IMR-90 (cell line): Measurements from ENCODE around the gene PSMG4. TPM values are rescaled to one million over a fixed set of nuclear protein-coding genes. Genes with fewer than 3 reads are reported as not detected.

ENCODE experiments used
- ATAC-seq: fragments of 200-7000 bp; cut with Tn5 transposase; 2 replicates; pipeline ENCODE4 v1.9.1; 2020; ENCODE audit warnings: low read depth, mild to moderate bottlenecking, moderate library complexity
- BruUV-seq: library from RNA; stranded (reverse); fragments of 400-500 nt; replicated peaks from 2 replicates; lab custom pipeline; 2021; lab: Mats Ljungman, UMichigan
- CTCF ChIA-PET: fragments of 300-600 bp; formaldehyde crosslinking; extraction: SDS; loops from one replicate; lab custom pipeline; 2021; ENCODE audit warnings: antibody characterized with exemption; lab: Yijun Ruan, JAX
- POLR2A ChIA-PET: fragments of 300-600 bp; sonication (Branson Sonifier 250); formaldehyde crosslinking; loops from one replicate; lab custom pipeline; 2022; ENCODE audit warnings: antibody characterized with exemption; ENCODE audit not compliant: unreplicated experiment; lab: Charles Lee
- DNase-seq: peaks from one replicate; pipeline ENCODE4 v3.0.0; 2013
- H2AFZ ChIP-seq: replicated peaks from 2 replicates; pipeline ENCODE3; 2013; ENCODE audit warnings: low read length, mild to moderate bottlenecking; ENCODE audit not compliant: poor library complexity
- H2AK5ac ChIP-seq: 2 replicates; pipeline ENCODE4 v1.6.1; 2013; ENCODE audit warnings: low read depth, low read length, inconsistent platforms
- H2AK9ac ChIP-seq: replicated peaks from 2 replicates; pipeline ENCODE3; 2013; ENCODE audit warnings: mild to moderate bottlenecking, low read depth, low read length, moderate library complexity; ENCODE audit not compliant: poor library complexity
- H2BK120ac ChIP-seq: 2 replicates; pipeline ENCODE4 v1.6.1; 2013; ENCODE audit warnings: low read depth, low read length, inconsistent platforms
- H2BK15ac ChIP-seq: 3 replicates; pipeline ENCODE4 v1.6.1; 2013; ENCODE audit warnings: low read depth, low read length, inconsistent platforms
- H2BK20ac ChIP-seq: 2 replicates; pipeline ENCODE4 v1.6.1; 2013; ENCODE audit warnings: low read depth, mild to moderate bottlenecking, inconsistent platforms, low read length, moderate library complexity
- H2BK5ac ChIP-seq: 2 replicates; pipeline ENCODE4 v1.6.1; 2013; ENCODE audit warnings: mild to moderate bottlenecking, low read depth, low read length, inconsistent platforms; ENCODE audit not compliant: poor library complexity, severe bottlenecking
- H3K14ac ChIP-seq: replicated peaks from 2 replicates; pipeline ENCODE4 v1.6.1; 2013; ENCODE audit warnings: low read depth, low read length, inconsistent platforms
- H3K18ac ChIP-seq: 2 replicates; pipeline ENCODE4 v1.6.1; 2013; ENCODE audit warnings: low read depth, low read length, control low read depth
- H3K23ac ChIP-seq: 2 replicates; pipeline ENCODE4 v1.6.1; 2013; ENCODE audit warnings: low read depth, low read length, inconsistent platforms
- H3K27ac ChIP-seq: 2 replicates; pipeline ENCODE4 v1.5.1; 2013; ENCODE audit warnings: mild to moderate bottlenecking, control low read depth, low read length; ENCODE audit not compliant: insufficient read depth
- H3K27me3 ChIP-seq: 2 replicates; pipeline ENCODE4 v1.6.1; 2013; ENCODE audit warnings: low read length; ENCODE audit not compliant: control insufficient read depth, insufficient read depth
- H3K36me3 ChIP-seq: 2 replicates; pipeline ENCODE4 v1.6.1; 2013; ENCODE audit warnings: low read length, mixed read lengths; ENCODE audit not compliant: control insufficient read depth, insufficient read depth
- H3K4ac ChIP-seq: 2 replicates; pipeline ENCODE4 v1.6.1; 2013; ENCODE audit warnings: low read depth, low read length, inconsistent platforms
- H3K4me1 ChIP-seq: 2 replicates; pipeline ENCODE4 v1.6.1; 2013; ENCODE audit warnings: low read length, mixed read lengths; ENCODE audit not compliant: control insufficient read depth, insufficient read depth
- H3K4me2 ChIP-seq: 2 replicates; pipeline ENCODE4 v1.6.1; 2013; ENCODE audit warnings: low read depth, mild to moderate bottlenecking, control low read depth, low read length, moderate library complexity
- H3K4me3 ChIP-seq: 2 replicates; pipeline ENCODE4 v1.5.1; 2013; ENCODE audit warnings: low read depth, mild to moderate bottlenecking, control low read depth, low read length, moderate library complexity; ENCODE audit not compliant: insufficient read depth
- H3K56ac ChIP-seq: 2 replicates; pipeline ENCODE4 v1.6.1; 2013; ENCODE audit warnings: low read length, inconsistent platforms; ENCODE audit not compliant: insufficient read depth; ENCODE audit errors: extremely low read depth
- H3K79me1 ChIP-seq, 2 experiments: 2 replicates each; pipeline ENCODE4 v1.6.1; 2013; ENCODE audit warnings: low read length in 2 of 2, inconsistent platforms in 1 of 2, low read depth in 1 of 2
- H3K9ac ChIP-seq: 2 replicates; pipeline ENCODE4 v1.6.1; 2013; ENCODE audit warnings: low read depth, low read length, control low read depth
- H3K9me1 ChIP-seq: 2 replicates; pipeline ENCODE4 v1.6.1; 2013; ENCODE audit warnings: low read length, inconsistent platforms; ENCODE audit not compliant: insufficient read depth
- H3K9me3 ChIP-seq: 2 replicates; pipeline ENCODE4 v1.6.1; 2013; ENCODE audit warnings: low read length; ENCODE audit not compliant: control insufficient read depth, insufficient read depth
- H4K20me1 ChIP-seq: 2 replicates; pipeline ENCODE4 v1.6.1; 2013; ENCODE audit warnings: low read length, inconsistent platforms; ENCODE audit not compliant: insufficient read depth
- H4K5ac ChIP-seq: 2 replicates; pipeline ENCODE4 v1.6.1; 2013; ENCODE audit warnings: mild to moderate bottlenecking, low read depth, low read length, control low read depth
- H4K8ac ChIP-seq, 2 experiments: 2 replicates each; pipeline ENCODE4 v1.6.1; 2013; ENCODE audit warnings: low read depth in 2 of 2, low read length in 2 of 2, control low read depth in 1 of 2, inconsistent platforms in 1 of 2
- H4K91ac ChIP-seq: 2 replicates; pipeline ENCODE4 v1.6.1; 2013; ENCODE audit warnings: low read depth, low read length, inconsistent platforms; ENCODE audit not compliant: insufficient read depth
- BHLHE40 ChIP-seq: fragments of 150-350 bp; IDR thresholded peaks from 2 replicates; pipeline ENCODE4 v1.6.1; 2016; ENCODE audit warnings: mild to moderate bottlenecking, low read depth, low read length
- CEBPB ChIP-seq: IDR thresholded peaks from 2 replicates; pipeline ENCODE4 v1.6.1; 2012; ENCODE audit warnings: low read depth, low read length, improper control_type of control experiment
- CHD1 ChIP-seq: IDR thresholded peaks from 2 replicates; pipeline ENCODE4 v1.6.1; 2012; ENCODE audit warnings: low read depth, low read length, improper control_type of control experiment
- FOS ChIP-seq: fragments of 150-350 bp; IDR thresholded peaks from 2 replicates; pipeline ENCODE4 v1.6.1; 2016; ENCODE audit warnings: low read depth, low read length
- MAFK ChIP-seq: IDR thresholded peaks from 2 replicates; pipeline ENCODE4 v1.6.1; 2012; ENCODE audit warnings: low read depth, low read length, improper control_type of control experiment
- MAZ ChIP-seq: IDR thresholded peaks from 2 replicates; pipeline ENCODE4 v1.6.1; 2012; ENCODE audit warnings: low read depth, mild to moderate bottlenecking, low read length, improper control_type of control experiment, moderate library complexity, borderline replicate concordance
- MXI1 ChIP-seq: IDR thresholded peaks from 2 replicates; pipeline ENCODE4 v1.6.1; 2012; ENCODE audit warnings: low read depth, mild to moderate bottlenecking, low read length, moderate library complexity, borderline replicate concordance
- NFE2L2 ChIP-seq: fragments of 150-350 bp; IDR thresholded peaks from 2 replicates; pipeline ENCODE4 v1.6.1; 2016; ENCODE audit warnings: low read depth, mild to moderate bottlenecking, low read length
- POLR2A ChIP-seq: IDR thresholded peaks from 2 replicates; pipeline ENCODE4 v1.6.1; 2012; ENCODE audit warnings: mild to moderate bottlenecking, low read depth, low read length
- RAD21 ChIP-seq: IDR thresholded peaks from 2 replicates; pipeline ENCODE4 v1.6.1; 2012; ENCODE audit warnings: low read length, improper control_type of control experiment
- RCOR1 ChIP-seq: IDR thresholded peaks from 2 replicates; pipeline ENCODE4 v1.6.1; 2012; ENCODE audit warnings: mild to moderate bottlenecking, low read length, improper control_type of control experiment; ENCODE audit not compliant: insufficient replicate concordance
- RFX5 ChIP-seq: IDR thresholded peaks from 2 replicates; pipeline ENCODE4 v1.8.0; 2012; ENCODE audit warnings: low read depth, mild to moderate bottlenecking, low read length, moderate library complexity
- SMC3 ChIP-seq: fragments of 150-350 bp; IDR thresholded peaks from 2 replicates; pipeline ENCODE4 v1.6.1; 2016; ENCODE audit warnings: low read depth, mild to moderate bottlenecking, antibody characterized with exemption, low read length, moderate library complexity
- WGBS, 2 experiments: methylation state at CpG; one replicate each; pipeline versions ENCODE4 v1.1.5 to v1.1.7; 2013; ENCODE audit warnings: missing lambda C conversion rate in 2 of 2; ENCODE audit not compliant: insufficient read length in 1 of 2; ENCODE audit errors: extremely low coverage in 2 of 2; 5-methylcytosine and 5-hydroxymethylcytosine counted together
- dilution Hi-C: fragments of 300-500 bp; cut with HindIII; formaldehyde crosslinking; loops from one replicate; pipeline ENCODE4 v1.14.3; 2018; ENCODE audit warnings: low sequenced_read_pairs; ENCODE audit not compliant: unreplicated experiment
- in situ Hi-C: fragments of 300-500 bp; cut with MboI; formaldehyde crosslinking; loops from 3 replicates; pipeline ENCODE4 v1.14.3; 2019; ENCODE audit warnings: low sequenced_read_pairs, inconsistent platforms, mixed read lengths
- intact Hi-C: fragments of 100-400 bp; cut with micrococcal nuclease; formaldehyde crosslinking; loops from 2 replicates; pipeline ENCODE4 v1.10.0; 2022
- polyA plus RNA-seq, 3 experiments: library from polyadenylated mRNA; depleted of rRNA; stranded (reverse); fragments of >200 nt; gene quantifications; 2 replicates each; pipeline ENCODE4 v1.2.3, GENCODE V29; 2012; ENCODE audit warnings: low replicate concordance in 1 of 3
- total RNA-seq: library from RNA; depleted of rRNA; stranded (reverse); fragments of >200 nt; gene quantifications from 2 replicates; pipeline ENCODE4 v1.2.3, GENCODE V29; 2012
- TF ChIP-seq, protein P1 (sequence below): conservative IDR thresholded peaks from 2 replicates; pipeline ENCODE4 v1.5.1; 2012; ENCODE audit warnings: mild to moderate bottlenecking, low read depth, low read length, improper control_type of control experiment
- TF ChIP-seq, protein P2 (sequence below): fragments of 150-350 bp; IDR thresholded peaks from 2 replicates; pipeline ENCODE4 v1.6.1; 2017; ENCODE audit warnings: mild to moderate bottlenecking, antibody characterized with exemption, low read length, low read depth

Gene PSMG4
- total and polyA plus RNA-seq, 2 of the 4 experiments (the other 2 are of a cell fraction): 5.6 to 13.4 TPM

DNA sequence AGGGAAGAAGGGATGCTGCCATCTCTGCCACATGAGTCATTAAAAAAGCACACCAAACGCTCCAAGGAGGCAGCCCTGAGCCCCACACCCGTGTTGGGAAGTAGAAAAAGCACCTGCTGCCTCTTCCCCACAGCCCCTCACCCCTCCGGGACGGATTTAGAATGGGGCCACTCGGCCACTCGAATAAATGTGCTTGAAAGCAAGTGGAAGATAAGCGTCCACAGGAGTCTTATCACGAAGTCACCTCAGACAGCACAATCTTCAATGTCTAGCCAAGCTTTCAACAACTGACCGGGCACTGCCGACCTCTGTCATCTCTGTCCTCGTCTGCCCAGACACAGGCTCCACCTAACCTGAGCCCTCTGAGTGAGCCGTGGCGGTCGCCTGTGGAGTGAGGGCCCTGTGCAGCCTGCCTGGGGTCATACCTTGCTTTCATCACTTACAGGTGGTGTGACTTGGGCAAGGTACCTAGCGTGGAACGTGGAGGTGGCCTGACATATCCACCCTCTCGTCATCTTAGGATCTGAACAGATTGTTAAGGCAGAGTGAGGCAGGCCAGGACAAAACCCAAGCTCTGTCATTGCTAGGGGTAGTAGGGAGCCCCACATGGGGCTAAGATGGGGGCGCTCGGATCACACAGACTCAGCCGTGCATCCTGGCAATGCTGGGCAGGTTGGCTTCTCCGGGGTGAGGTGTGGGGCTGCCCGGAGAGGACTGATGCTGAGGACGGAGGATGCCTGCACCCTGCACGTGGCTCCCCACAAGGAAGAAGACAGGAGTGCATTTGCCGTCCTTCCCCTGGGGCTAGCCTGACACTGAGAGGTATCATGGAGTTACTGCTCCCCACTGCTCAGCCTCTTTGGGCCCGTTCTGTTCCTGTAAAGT is 34.8 kb downstream of the PSMG4 start (continued):
- no peak for TF ChIP-seq RFX5

DNA sequence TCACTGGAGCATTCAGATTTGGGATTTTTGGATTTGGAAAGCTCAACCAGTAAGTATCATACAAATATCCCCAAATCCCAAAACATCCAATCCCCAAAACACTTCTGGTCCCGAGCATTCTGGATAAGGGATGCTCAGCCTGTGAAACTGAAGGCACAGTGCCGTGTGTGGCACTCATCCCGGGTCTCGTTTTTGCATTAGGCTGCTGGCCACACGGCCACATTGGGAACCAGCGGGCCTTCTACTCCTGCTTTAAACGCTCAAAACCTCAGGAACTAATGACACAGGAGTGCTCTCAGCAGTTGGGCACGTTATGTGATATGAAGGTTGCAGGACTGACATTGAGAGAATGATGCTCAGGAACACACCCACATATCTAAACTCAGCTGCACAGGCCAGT is 35.6 kb downstream of the PSMG4 start:
- H3K79me1 ChIP-seq: no peaks in the 10 kb centered on the region
- TF ChIP-seq CEBPB (no peak), POLR2A (no peak), FOS (no peak), CHD1 (no peak), MXI1 (no peak), RAD21 (no peak), MAZ (no peak), MAFK (no peak), RCOR1 (no peak), BHLHE40 (no peak), NFE2L2 (no peak), RFX5 (no peak), SMC3 (no peak)
- TF ChIP-seq, protein P1, sequence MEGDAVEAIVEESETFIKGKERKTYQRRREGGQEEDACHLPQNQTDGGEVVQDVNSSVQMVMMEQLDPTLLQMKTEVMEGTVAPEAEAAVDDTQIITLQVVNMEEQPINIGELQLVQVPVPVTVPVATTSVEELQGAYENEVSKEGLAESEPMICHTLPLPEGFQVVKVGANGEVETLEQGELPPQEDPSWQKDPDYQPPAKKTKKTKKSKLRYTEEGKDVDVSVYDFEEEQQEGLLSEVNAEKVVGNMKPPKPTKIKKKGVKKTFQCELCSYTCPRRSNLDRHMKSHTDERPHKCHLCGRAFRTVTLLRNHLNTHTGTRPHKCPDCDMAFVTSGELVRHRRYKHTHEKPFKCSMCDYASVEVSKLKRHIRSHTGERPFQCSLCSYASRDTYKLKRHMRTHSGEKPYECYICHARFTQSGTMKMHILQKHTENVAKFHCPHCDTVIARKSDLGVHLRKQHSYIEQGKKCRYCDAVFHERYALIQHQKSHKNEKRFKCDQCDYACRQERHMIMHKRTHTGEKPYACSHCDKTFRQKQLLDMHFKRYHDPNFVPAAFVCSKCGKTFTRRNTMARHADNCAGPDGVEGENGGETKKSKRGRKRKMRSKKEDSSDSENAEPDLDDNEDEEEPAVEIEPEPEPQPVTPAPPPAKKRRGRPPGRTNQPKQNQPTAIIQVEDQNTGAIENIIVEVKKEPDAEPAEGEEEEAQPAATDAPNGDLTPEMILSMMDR: no peak
- TF ChIP-seq, protein P2, sequence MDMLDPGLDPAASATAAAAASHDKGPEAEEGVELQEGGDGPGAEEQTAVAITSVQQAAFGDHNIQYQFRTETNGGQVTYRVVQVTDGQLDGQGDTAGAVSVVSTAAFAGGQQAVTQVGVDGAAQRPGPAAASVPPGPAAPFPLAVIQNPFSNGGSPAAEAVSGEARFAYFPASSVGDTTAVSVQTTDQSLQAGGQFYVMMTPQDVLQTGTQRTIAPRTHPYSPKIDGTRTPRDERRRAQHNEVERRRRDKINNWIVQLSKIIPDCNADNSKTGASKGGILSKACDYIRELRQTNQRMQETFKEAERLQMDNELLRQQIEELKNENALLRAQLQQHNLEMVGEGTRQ: no peak

More for the DNA sequence above, 35.6 kb downstream of the PSMG4 start:
- Histone ChIP-seq H4K20me1 (no peaks in the 10 kb centered on the region), H3K56ac (no peak overlapping the region), H3K36me3 (no peaks in the 10 kb centered on the region), H3K4ac (no peak overlapping the region), H2AK5ac (no peak overlapping the region), H2BK20ac (no peak overlapping the region), H3K27me3 (peaks cover 18% of the 10 kb centered on the region), H2AK9ac (no peak overlapping the region), H2AFZ (no peak overlapping the region), H3K14ac (no peak overlapping the region), H2BK120ac (no peak overlapping the region), H3K18ac (no peak overlapping the region), H3K9ac (no peak overlapping the region), H3K23ac (no peak overlapping the region), H4K8ac (no peak overlapping the region), H3K4me1 (no peaks in the 10 kb centered on the region), H2BK15ac (no peak overlapping the region), H2BK5ac (no peak overlapping the region), H3K4me3 (no peak overlapping the region), H4K5ac (no peak overlapping the region), H3K4me2 (no peak overlapping the region), H3K27ac (no peak overlapping the region), H4K91ac (no peak overlapping the region), H3K9me3 (no peaks in the 10 kb centered on the region), H3K9me1 (no peaks in the 10 kb centered on the region)
- WGBS, 2 experiments: no CpG with 5 or more reads among the region's 8 CpGs
- BruUV-seq: no TSS peak
- dilution Hi-C loops: no loop called here
- DNase-seq (no peak), ATAC-seq (no peak)
- in situ Hi-C loops: no loop called here
- POLR2A ChIA-PET: no interaction called here
- intact Hi-C loops: no loop called here
- CTCF ChIA-PET: no interaction called here
